Omental fat pad (tissue), 4 donors: ENCODE measurements around the gene MVB12B. TPM values are rescaled to one million over a fixed set of nuclear protein-coding genes. Genes with fewer than 3 reads are reported as not detected.

Source experiments
- ATAC-seq: fragments of 150-250 bp; one replicate; pipeline ENCODE4 v1.9.1; 2016; ENCODE audit warnings: mild to moderate bottlenecking, moderate library complexity; ENCODE audit not compliant: low FRiP score
- DNase-seq: peaks from one replicate; pipeline ENCODE4 v3.0.0-alpha.2; 2019; ENCODE audit warnings: low spot score
- total RNA-seq, 4 donors: library from RNA; depleted of rRNA; stranded (reverse); fragments of >200 nt; gene quantifications; one replicate each; pipeline ENCODE4 v1.1.0, GENCODE V29; 2016
- TF ChIP-seq, protein P1 (sequence below), 3 donors: fragments of 450-650 bp; IDR thresholded peaks; one replicate each; pipeline ENCODE4 v1.5.1; 2016 to 2017; ENCODE audit warnings: antibody characterized with exemption in 3 of 3, mild to moderate bottlenecking in 3 of 3, moderate library complexity in 2 of 3

MVB12B gene
- total RNA-seq, 4 donors from 2014 or later: 5.5 to 21.4 (median 11.6) TPM

DNA sequence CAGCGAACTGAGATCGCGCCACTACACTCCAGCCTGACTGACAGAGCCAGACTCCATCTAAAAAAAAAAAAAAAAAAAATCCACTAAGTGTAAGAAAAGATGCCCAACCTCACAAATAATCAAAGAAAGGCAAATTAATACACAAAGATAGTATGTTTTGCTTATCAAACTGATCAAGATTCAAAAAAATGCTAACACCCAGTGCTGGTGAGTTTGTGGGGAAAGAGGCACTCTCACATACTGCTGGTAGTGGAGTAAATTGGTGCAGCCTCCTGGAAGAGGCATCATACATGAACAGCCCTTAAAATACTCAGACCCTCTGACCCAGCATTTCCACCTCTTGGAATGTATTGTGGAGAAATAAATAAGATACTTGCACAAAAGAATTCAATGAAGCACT, 216.9 kb downstream of the MVB12B start:
- ATAC-seq: no peak
- DNase-seq: no peak
- TF ChIP-seq, protein P1, sequence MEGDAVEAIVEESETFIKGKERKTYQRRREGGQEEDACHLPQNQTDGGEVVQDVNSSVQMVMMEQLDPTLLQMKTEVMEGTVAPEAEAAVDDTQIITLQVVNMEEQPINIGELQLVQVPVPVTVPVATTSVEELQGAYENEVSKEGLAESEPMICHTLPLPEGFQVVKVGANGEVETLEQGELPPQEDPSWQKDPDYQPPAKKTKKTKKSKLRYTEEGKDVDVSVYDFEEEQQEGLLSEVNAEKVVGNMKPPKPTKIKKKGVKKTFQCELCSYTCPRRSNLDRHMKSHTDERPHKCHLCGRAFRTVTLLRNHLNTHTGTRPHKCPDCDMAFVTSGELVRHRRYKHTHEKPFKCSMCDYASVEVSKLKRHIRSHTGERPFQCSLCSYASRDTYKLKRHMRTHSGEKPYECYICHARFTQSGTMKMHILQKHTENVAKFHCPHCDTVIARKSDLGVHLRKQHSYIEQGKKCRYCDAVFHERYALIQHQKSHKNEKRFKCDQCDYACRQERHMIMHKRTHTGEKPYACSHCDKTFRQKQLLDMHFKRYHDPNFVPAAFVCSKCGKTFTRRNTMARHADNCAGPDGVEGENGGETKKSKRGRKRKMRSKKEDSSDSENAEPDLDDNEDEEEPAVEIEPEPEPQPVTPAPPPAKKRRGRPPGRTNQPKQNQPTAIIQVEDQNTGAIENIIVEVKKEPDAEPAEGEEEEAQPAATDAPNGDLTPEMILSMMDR (IDR thresholded peaks at IDR 0.05): no peak

- ATAC-seq: no peak
- TF ChIP-seq, protein P1 (IDR thresholded peaks at IDR 0.05): no peak
- DNase-seq: no peak
Observed at GRCh38 chr9:126545106-126545505, 218.5 kb downstream of the MVB12B start.

- TF ChIP-seq, protein P1 (IDR thresholded peaks at IDR 0.05): no peak
- DNase-seq: no peak
Observed at GRCh38 chr9:126546036-126546435, 219.4 kb downstream of the MVB12B start.

DNA sequence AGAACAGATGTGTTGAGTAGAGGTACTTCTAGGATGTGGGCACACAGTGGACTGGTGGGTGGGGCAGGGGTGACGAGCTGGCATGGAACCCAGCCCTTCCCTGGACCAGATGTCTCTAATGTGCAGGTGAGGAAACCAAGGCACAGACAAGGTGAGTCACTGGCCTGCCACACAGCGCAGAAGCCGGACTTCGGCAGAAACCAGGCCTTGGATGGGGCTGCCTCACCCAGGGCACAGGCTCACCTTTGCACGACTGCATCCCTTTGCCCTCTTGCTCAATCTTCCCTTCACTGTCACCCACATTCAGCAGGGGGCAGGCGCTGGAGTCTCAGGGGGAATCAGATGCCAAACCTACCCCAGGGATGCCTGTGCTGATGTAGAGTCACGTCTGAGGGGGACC, 221.7 kb downstream of the MVB12B start:
- ATAC-seq: no peak
- DNase-seq: no peak
- TF ChIP-seq, protein P1 (IDR thresholded peaks at IDR 0.05): no peak

More at GRCh38 chr9:126546036-126546435, 219.4 kb downstream of the MVB12B start:
- ATAC-seq: no peak

DNA sequence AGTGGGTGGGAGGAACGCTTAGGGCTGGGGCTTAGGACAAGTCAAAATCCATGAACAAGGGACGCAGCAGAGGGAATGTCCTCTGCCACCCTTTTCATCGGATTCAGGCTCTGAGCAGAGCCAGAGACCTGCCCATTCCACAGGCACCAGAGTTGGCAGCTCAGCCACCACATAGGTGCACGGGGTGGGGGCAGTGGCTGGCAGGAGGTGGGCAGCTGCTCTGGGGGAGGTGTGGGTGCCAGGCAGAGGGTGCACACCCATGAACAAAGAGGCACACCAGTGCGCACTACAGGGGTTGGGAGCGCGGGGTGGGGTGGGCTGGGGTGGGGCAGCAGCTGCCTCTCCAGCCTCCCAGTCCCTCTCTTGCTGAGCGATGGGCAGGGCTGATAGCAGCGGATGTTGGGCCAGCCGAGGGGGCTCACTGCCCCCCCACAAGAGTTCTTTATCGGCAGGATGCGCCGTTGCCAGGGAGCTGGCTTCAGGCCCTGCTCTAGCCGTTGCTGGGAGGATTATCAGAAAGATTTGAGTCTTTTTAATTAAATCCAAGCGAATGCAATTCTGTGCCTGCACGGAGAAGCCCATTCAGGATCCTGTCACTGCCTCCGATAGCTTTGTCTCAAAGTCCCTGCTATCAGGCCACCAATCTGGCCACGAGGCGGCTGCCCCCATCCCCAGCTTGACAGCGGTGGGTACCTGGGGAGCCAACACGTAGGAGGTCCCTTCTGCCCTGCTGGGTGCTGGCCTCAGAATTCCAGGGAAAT, 222.8 kb downstream of the MVB12B start:
- no peak for ATAC-seq
- TF ChIP-seq, protein P1 (IDR thresholded peaks at IDR 0.05): no peak
- no peak for DNase-seq

DNA sequence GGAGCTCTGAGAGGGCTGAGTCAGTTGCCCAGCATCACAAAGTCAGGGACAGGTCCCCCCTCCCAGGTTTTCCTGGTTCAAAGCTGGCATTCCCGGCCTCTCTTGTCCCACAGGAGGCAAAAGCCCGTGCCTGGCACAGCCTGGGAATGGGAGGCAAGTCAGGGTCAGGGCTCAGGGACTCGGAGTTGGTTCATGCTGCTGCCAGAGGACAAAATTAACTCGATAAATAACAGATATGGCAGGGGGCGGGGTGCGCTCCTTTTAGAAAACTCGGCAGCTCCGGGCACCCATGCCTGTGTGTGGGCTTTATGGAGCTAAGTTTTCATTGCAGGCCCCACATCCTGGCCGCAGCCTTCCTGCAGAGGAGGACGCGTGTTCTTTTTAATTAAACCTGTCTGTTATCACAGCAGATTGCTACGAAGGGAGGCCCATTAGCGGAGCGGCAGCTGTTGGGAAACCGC, 224.3 kb downstream of the MVB12B start:
- TF ChIP-seq, protein P1 (IDR thresholded peaks at IDR 0.05): no peak
- no peak for DNase-seq
- no peak for ATAC-seq

- TF ChIP-seq, protein P1 (IDR thresholded peaks at IDR 0.05): no peak
- no peak for DNase-seq
- ATAC-seq: no peak
Observed at GRCh38 chr9:126551812-126552211, 225.2 kb downstream of the MVB12B start.
